Measurements from ENCODE around the gene PRPF40B. TPM values are rescaled to one million over a fixed set of nuclear protein-coding genes. Genes with fewer than 3 reads are reported as not detected.

The PRPF40B gene
- total and polyA plus RNA-seq, 2 of the 13 experiments (the other 11 are each of a cell fraction or from before 2014, with no cell fraction given): 5.0 to 7.8 TPM

GRCh38 chr12:49623142-49623904, at the start of gene PRPF40B (continued):
- TF ChIP-seq MNT (IDR thresholded peaks at IDR 0.05): no peak
- peak in 1 of 2 experiments; percentile 33; a peak in 2 of 4 replicates for TF ChIP-seq KLF16 (CRISPR knock-in tag; IDR thresholded peaks at IDR 0.05)
- peak; percentile 67 for TF ChIP-seq SPEN (CRISPR knock-in tag; IDR thresholded peaks at IDR 0.05; ENCODE audit: low read depth)
- no peak for TF ChIP-seq ZEB1 (IDR thresholded peaks at IDR 0.05; ENCODE audit: insufficient replicate concordance, low read depth)
- peak; percentile 83 for TF ChIP-seq HNRNPLL (IDR thresholded peaks at IDR 0.05; ENCODE audit: low read depth, low read length, poor library complexity, severe bottlenecking)
- no peak for TF ChIP-seq ZNF160 (CRISPR knock-in tag; IDR thresholded peaks at IDR 0.05)
- TF ChIP-seq ZNF432 (CRISPR knock-in tag; IDR thresholded peaks at IDR 0.05; ENCODE audit: borderline replicate concordance): no peak
- no peak for TF ChIP-seq ZNF720 (CRISPR knock-in tag; IDR thresholded peaks at IDR 0.05)
- TF ChIP-seq ZNF205 (CRISPR knock-in tag; IDR thresholded peaks at IDR 0.05): no peak
- TF ChIP-seq CSRNP2 (CRISPR knock-in tag; conservative IDR thresholded peaks at IDR 0.05; ENCODE audit: low read depth): no peak
- no peak for TF ChIP-seq ZMAT3 (CRISPR knock-in tag; conservative IDR thresholded peaks at IDR 0.05)
- TF ChIP-seq, protein P1, sequence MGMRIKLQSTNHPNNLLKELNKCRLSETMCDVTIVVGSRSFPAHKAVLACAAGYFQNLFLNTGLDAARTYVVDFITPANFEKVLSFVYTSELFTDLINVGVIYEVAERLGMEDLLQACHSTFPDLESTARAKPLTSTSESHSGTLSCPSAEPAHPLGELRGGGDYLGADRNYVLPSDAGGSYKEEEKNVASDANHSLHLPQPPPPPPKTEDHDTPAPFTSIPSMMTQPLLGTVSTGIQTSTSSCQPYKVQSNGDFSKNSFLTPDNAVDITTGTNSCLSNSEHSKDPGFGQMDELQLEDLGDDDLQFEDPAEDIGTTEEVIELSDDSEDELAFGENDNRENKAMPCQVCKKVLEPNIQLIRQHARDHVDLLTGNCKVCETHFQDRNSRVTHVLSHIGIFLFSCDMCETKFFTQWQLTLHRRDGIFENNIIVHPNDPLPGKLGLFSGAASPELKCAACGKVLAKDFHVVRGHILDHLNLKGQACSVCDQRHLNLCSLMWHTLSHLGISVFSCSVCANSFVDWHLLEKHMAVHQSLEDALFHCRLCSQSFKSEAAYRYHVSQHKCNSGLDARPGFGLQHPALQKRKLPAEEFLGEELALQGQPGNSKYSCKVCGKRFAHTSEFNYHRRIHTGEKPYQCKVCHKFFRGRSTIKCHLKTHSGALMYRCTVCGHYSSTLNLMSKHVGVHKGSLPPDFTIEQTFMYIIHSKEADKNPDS (CRISPR knock-in tag; IDR thresholded peaks at IDR 0.05): no peak
- no peak for TF ChIP-seq ETS1 (CRISPR knock-in tag; IDR thresholded peaks at IDR 0.05)
- TF ChIP-seq, protein P2, sequence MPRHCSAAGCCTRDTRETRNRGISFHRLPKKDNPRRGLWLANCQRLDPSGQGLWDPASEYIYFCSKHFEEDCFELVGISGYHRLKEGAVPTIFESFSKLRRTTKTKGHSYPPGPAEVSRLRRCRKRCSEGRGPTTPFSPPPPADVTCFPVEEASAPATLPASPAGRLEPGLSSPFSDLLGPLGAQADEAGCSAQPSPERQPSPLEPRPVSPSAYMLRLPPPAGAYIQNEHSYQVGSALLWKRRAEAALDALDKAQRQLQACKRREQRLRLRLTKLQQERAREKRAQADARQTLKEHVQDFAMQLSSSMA (CRISPR knock-in tag; IDR thresholded peaks at IDR 0.05): 0 out of 2 replicates have a peak, but pooled peaks have one; percentile 71
- no peak for TF ChIP-seq ATF7-NPFF (CRISPR knock-in tag; IDR thresholded peaks at IDR 0.05; ENCODE audit: low read depth)
- TF ChIP-seq, protein P3, sequence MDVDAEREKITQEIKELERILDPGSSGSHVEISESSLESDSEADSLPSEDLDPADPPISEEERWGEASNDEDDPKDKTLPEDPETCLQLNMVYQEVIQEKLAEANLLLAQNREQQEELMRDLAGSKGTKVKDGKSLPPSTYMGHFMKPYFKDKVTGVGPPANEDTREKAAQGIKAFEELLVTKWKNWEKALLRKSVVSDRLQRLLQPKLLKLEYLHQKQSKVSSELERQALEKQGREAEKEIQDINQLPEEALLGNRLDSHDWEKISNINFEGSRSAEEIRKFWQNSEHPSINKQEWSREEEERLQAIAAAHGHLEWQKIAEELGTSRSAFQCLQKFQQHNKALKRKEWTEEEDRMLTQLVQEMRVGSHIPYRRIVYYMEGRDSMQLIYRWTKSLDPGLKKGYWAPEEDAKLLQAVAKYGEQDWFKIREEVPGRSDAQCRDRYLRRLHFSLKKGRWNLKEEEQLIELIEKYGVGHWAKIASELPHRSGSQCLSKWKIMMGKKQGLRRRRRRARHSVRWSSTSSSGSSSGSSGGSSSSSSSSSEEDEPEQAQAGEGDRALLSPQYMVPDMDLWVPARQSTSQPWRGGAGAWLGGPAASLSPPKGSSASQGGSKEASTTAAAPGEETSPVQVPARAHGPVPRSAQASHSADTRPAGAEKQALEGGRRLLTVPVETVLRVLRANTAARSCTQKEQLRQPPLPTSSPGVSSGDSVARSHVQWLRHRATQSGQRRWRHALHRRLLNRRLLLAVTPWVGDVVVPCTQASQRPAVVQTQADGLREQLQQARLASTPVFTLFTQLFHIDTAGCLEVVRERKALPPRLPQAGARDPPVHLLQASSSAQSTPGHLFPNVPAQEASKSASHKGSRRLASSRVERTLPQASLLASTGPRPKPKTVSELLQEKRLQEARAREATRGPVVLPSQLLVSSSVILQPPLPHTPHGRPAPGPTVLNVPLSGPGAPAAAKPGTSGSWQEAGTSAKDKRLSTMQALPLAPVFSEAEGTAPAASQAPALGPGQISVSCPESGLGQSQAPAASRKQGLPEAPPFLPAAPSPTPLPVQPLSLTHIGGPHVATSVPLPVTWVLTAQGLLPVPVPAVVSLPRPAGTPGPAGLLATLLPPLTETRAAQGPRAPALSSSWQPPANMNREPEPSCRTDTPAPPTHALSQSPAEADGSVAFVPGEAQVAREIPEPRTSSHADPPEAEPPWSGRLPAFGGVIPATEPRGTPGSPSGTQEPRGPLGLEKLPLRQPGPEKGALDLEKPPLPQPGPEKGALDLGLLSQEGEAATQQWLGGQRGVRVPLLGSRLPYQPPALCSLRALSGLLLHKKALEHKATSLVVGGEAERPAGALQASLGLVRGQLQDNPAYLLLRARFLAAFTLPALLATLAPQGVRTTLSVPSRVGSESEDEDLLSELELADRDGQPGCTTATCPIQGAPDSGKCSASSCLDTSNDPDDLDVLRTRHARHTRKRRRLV (CRISPR knock-in tag; IDR thresholded peaks at IDR 0.05): no peak

Measured in HepG2 (cell line).